Smooth muscle cell (in vitro differentiated cells): ENCODE measurements around the gene TTL. TPM values are rescaled to one million over a fixed set of nuclear protein-coding genes. Genes with fewer than 3 reads are reported as not detected.
"Not testable (repeated sequence)": the region's sequence is repeated elsewhere in the genome, so short reads cannot be mapped to it uniquely, and the experiment has no call there.

Experiments used
- DNase-seq: peaks from one replicate; lab custom pipeline; 2025; ENCODE audit not compliant: unreplicated experiment; lab: John Stamatoyannopoulos, UW
- H2AFZ ChIP-seq: fragments of 200-600 bp; sonication (generic); 2 replicates; pipeline ENCODE4 v1.6.0; 2016; ENCODE audit warnings: antibody characterized with exemption, low read depth, mild to moderate bottlenecking
- H3F3A ChIP-seq: fragments of 200-600 bp; sonication (generic); 2 replicates; pipeline ENCODE4 v1.6.0; 2017; ENCODE audit warnings: antibody characterized with exemption, low read depth
- H3K27ac ChIP-seq: fragments of 200-600 bp; sonication (generic); 2 replicates; pipeline ENCODE4 v1.5.1; 2016; ENCODE audit warnings: low read depth, mild to moderate bottlenecking
- H3K27me3 ChIP-seq: fragments of 200-600 bp; sonication (generic); 2 replicates; pipeline ENCODE4 v1.6.1; 2016; ENCODE audit warnings: low read depth, mild to moderate bottlenecking
- H3K36me3 ChIP-seq: fragments of 200-600 bp; sonication (generic); 2 replicates; pipeline ENCODE4 v1.5.1; 2016; ENCODE audit warnings: low read depth
- H3K4me1 ChIP-seq: fragments of 200-600 bp; sonication (generic); 2 replicates; pipeline ENCODE4 v1.5.1; 2016; ENCODE audit warnings: low read depth
- H3K4me2 ChIP-seq: fragments of 200-600 bp; sonication (generic); 2 replicates; pipeline ENCODE4 v1.6.0; 2016; ENCODE audit warnings: mild to moderate bottlenecking
- H3K4me3 ChIP-seq: fragments of 200-600 bp; sonication (generic); 2 replicates; pipeline ENCODE4 v1.5.1; 2016; ENCODE audit warnings: mild to moderate bottlenecking
- H3K79me2 ChIP-seq: fragments of 200-600 bp; sonication (generic); 2 replicates; pipeline ENCODE4 v1.6.0; 2016; ENCODE audit warnings: low read depth, mild to moderate bottlenecking
- H3K9ac ChIP-seq: fragments of 200-600 bp; sonication (generic); 2 replicates; pipeline ENCODE4 v1.6.0; 2016; ENCODE audit warnings: low read depth
- H3K9me3 ChIP-seq: fragments of 200-600 bp; sonication (generic); replicated peaks from 2 replicates; pipeline ENCODE4 v1.5.1; 2016; ENCODE audit warnings: low read depth
- H4K20me1 ChIP-seq: fragments of 200-600 bp; sonication (generic); 2 replicates; pipeline ENCODE4 v1.6.0; 2016; ENCODE audit warnings: low read depth
- WGBS: methylation state at CpG from one replicate; pipeline ENCODE4 v1.1.7; 2016; ENCODE audit warnings: low lambda C conversion rate; 5-methylcytosine and 5-hydroxymethylcytosine counted together
- polyA plus RNA-seq: library from polyadenylated mRNA; unstranded; fragments of >200 nt; fragmentation: Nextera tagmentation; extraction: Ambion mirVana; gene quantifications from 2 replicates; pipeline ENCODE4 v1.2.1, GENCODE V29; 2016
- total RNA-seq: library from RNA; depleted of rRNA; stranded (reverse); fragments of >200 nt; gene quantifications from 2 replicates; pipeline ENCODE4 v1.2.3, GENCODE V29; 2014
- TF ChIP-seq, protein P1 (sequence below): fragments of 200-600 bp; sonication (generic); IDR thresholded peaks from 2 replicates; pipeline ENCODE4 v1.5.1; 2017; ENCODE audit warnings: borderline replicate concordance, mild to moderate bottlenecking, antibody characterized with exemption; ENCODE audit not compliant: insufficient read depth, poor library complexity, severe bottlenecking

TTL gene
- total and polyA plus RNA-seq, 2 experiments from 2014 or later: 33.2 to 36.7 TPM

GRCh38 chr2:112528541-112528940 lies 46.6 kb downstream of the TTL start:
- 98% methylated on average over 5 of the region's 5 CpGs for WGBS
- H3K36me3 ChIP-seq: peaks cover 8% of the 10 kb centered on the region
- no peak for DNase-seq

DNA sequence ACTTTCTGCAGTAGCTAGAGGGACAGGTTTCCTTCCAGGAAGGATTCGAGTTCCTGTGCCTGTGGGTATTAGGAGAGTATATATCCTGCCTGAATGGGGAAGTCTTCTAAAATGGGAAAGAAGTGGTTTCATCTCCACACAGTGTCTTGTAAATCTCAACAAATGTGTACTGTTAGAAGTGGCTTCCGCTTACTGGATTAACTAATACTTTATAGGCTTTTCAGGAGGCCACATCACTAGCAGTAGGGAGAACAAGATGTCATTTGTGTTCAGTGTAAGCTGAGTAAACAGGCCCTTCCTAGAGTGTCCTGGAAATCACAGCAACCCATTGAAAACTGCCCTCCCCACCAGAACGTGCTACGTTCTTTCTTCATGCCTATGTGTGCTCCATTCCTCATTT lies 47.8 kb downstream of the TTL start:
- TF ChIP-seq, protein P1, sequence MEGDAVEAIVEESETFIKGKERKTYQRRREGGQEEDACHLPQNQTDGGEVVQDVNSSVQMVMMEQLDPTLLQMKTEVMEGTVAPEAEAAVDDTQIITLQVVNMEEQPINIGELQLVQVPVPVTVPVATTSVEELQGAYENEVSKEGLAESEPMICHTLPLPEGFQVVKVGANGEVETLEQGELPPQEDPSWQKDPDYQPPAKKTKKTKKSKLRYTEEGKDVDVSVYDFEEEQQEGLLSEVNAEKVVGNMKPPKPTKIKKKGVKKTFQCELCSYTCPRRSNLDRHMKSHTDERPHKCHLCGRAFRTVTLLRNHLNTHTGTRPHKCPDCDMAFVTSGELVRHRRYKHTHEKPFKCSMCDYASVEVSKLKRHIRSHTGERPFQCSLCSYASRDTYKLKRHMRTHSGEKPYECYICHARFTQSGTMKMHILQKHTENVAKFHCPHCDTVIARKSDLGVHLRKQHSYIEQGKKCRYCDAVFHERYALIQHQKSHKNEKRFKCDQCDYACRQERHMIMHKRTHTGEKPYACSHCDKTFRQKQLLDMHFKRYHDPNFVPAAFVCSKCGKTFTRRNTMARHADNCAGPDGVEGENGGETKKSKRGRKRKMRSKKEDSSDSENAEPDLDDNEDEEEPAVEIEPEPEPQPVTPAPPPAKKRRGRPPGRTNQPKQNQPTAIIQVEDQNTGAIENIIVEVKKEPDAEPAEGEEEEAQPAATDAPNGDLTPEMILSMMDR: no peak
- Histone ChIP-seq H3K27ac (no peak overlapping the region), H3K4me1 (no peaks in the 10 kb centered on the region), H3K4me2 (no peak overlapping the region), H3K9ac (no peak overlapping the region), H2AFZ (no peak overlapping the region), H3K36me3 (peaks cover 8% of the 10 kb centered on the region), H3K9me3 (no peaks in the 10 kb centered on the region), H3K4me3 (no peak overlapping the region), H4K20me1 (no peaks in the 10 kb centered on the region), H3F3A (no peaks in the 10 kb centered on the region), H3K27me3 (no peaks in the 10 kb centered on the region), H3K79me2 (no peaks in the 10 kb centered on the region)
- no peak for DNase-seq
- 63% methylated on average over 4 of the region's 4 CpGs for WGBS

More at GRCh38 chr2:112528541-112528940, 46.6 kb downstream of the TTL start:
- Histone ChIP-seq H3K4me1 (no peaks in the 10 kb centered on the region), H3K27ac (no peak overlapping the region), H3K27me3 (no peaks in the 10 kb centered on the region), H3K4me2 (no peak overlapping the region), H3K9ac (no peak overlapping the region), H4K20me1 (no peaks in the 10 kb centered on the region), H2AFZ (no peak overlapping the region), H3K4me3 (no peak overlapping the region), H3K9me3 (no peaks in the 10 kb centered on the region), H3F3A (no peaks in the 10 kb centered on the region), H3K79me2 (no peaks in the 10 kb centered on the region)
- TF ChIP-seq, protein P1: no peak

- H3F3A ChIP-seq: no peaks in the 10 kb centered on the region
- H3K9me3 ChIP-seq: no peaks in the 10 kb centered on the region
- TF ChIP-seq, protein P1: no peak
- H3K4me2 ChIP-seq: no peak overlapping the region
- H3K79me2 ChIP-seq: no peaks in the 10 kb centered on the region
- no peak overlapping the region for H3K4me3 ChIP-seq
- no peaks in the 10 kb centered on the region for H3K4me1 ChIP-seq
- no peak overlapping the region for H2AFZ ChIP-seq
- peaks cover 8% of the 10 kb centered on the region for H3K36me3 ChIP-seq
- DNase-seq: no peak
- H3K27me3 ChIP-seq: no peaks in the 10 kb centered on the region
- no peak overlapping the region for H3K27ac ChIP-seq
- no peak overlapping the region for H3K9ac ChIP-seq
- 94% methylated on average over 4 of the region's 4 CpGs for WGBS
- no peaks in the 10 kb centered on the region for H4K20me1 ChIP-seq
These were observed 48.8 kb downstream of the TTL start for GRCh38 chr2:112530728-112531127.

- Histone ChIP-seq H3K36me3 (no peaks in the 10 kb centered on the region), H3K4me1 (no peaks in the 10 kb centered on the region), H3K9ac (no peak overlapping the region), H3K4me3 (no peak overlapping the region), H3K79me2 (no peaks in the 10 kb centered on the region), H3K27ac (no peak overlapping the region), H3K27me3 (no peaks in the 10 kb centered on the region), H3K4me2 (no peak overlapping the region), H3K9me3 (no peaks in the 10 kb centered on the region), H4K20me1 (no peaks in the 10 kb centered on the region), H3F3A (peaks cover 3% of the 10 kb centered on the region), H2AFZ (no peak overlapping the region)
- 72% methylated on average over 1 of the region's 1 CpG for WGBS
- no peak for DNase-seq
- TF ChIP-seq, protein P1: no peak
These were observed 52.9 kb downstream of the TTL start for GRCh38 chr2:112534826-112535225.

GRCh38 chr2:112536665-112537064 lies 54.7 kb downstream of the TTL start:
- H3K27me3 ChIP-seq, H3K4me2 ChIP-seq, H3F3A ChIP-seq, H3K79me2 ChIP-seq, H3K36me3 ChIP-seq, DNase-seq, H3K4me1 ChIP-seq, H2AFZ ChIP-seq, H3K4me3 ChIP-seq, H3K27ac ChIP-seq, H3K9ac ChIP-seq, H3K9me3 ChIP-seq, H4K20me1 ChIP-seq: not testable (repeated sequence)
